ENCODE results near the gene REG4.

DNA sequence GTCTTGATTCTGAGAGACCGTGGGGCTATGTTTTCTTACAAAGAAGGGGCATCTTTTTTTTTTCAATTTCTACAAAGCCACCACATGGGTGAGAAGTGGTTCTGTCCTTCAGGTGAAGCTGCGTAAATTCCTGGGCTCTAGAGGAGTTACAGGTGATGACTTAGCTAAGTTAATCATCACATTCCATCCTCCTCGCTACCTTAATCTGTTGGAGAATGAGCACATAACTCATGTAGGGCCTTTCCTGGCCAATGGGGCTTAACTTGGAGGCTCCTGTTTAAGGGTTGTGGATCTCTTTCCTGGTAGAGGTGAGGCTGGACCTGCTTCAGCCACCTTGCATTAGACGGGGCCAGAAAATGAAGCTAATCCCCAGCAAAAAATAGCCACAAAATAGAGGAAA lies 19.9 kb downstream of the REG4 start:
- no peak for TF ChIP-seq YY1 (IDR thresholded peaks at IDR 0.05; ENCODE audit: extremely low read depth, insufficient replicate concordance, low read depth, low read length)
- TF ChIP-seq, protein P1, sequence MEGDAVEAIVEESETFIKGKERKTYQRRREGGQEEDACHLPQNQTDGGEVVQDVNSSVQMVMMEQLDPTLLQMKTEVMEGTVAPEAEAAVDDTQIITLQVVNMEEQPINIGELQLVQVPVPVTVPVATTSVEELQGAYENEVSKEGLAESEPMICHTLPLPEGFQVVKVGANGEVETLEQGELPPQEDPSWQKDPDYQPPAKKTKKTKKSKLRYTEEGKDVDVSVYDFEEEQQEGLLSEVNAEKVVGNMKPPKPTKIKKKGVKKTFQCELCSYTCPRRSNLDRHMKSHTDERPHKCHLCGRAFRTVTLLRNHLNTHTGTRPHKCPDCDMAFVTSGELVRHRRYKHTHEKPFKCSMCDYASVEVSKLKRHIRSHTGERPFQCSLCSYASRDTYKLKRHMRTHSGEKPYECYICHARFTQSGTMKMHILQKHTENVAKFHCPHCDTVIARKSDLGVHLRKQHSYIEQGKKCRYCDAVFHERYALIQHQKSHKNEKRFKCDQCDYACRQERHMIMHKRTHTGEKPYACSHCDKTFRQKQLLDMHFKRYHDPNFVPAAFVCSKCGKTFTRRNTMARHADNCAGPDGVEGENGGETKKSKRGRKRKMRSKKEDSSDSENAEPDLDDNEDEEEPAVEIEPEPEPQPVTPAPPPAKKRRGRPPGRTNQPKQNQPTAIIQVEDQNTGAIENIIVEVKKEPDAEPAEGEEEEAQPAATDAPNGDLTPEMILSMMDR (IDR thresholded peaks at IDR 0.05 in 2 of 3, conservative IDR thresholded peaks at IDR 0.05 in 1 of 3; ENCODE audit: borderline replicate concordance in 1 of 3, insufficient read depth in 1 of 3, low read depth in 2 of 3, low read length in 2 of 3): no peak
- TF ChIP-seq, protein P2, sequence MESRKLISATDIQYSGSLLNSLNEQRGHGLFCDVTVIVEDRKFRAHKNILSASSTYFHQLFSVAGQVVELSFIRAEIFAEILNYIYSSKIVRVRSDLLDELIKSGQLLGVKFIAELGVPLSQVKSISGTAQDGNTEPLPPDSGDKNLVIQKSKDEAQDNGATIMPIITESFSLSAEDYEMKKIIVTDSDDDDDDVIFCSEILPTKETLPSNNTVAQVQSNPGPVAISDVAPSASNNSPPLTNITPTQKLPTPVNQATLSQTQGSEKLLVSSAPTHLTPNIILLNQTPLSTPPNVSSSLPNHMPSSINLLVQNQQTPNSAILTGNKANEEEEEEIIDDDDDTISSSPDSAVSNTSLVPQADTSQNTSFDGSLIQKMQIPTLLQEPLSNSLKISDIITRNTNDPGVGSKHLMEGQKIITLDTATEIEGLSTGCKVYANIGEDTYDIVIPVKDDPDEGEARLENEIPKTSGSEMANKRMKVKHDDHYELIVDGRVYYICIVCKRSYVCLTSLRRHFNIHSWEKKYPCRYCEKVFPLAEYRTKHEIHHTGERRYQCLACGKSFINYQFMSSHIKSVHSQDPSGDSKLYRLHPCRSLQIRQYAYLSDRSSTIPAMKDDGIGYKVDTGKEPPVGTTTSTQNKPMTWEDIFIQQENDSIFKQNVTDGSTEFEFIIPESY (IDR thresholded peaks at IDR 0.05; ENCODE audit: extremely low read depth, insufficient replicate concordance, low read length): no peak
- TF ChIP-seq RAD21 (IDR thresholded peaks at IDR 0.05; ENCODE audit: low read depth): no peak
- TF ChIP-seq, protein P3, sequence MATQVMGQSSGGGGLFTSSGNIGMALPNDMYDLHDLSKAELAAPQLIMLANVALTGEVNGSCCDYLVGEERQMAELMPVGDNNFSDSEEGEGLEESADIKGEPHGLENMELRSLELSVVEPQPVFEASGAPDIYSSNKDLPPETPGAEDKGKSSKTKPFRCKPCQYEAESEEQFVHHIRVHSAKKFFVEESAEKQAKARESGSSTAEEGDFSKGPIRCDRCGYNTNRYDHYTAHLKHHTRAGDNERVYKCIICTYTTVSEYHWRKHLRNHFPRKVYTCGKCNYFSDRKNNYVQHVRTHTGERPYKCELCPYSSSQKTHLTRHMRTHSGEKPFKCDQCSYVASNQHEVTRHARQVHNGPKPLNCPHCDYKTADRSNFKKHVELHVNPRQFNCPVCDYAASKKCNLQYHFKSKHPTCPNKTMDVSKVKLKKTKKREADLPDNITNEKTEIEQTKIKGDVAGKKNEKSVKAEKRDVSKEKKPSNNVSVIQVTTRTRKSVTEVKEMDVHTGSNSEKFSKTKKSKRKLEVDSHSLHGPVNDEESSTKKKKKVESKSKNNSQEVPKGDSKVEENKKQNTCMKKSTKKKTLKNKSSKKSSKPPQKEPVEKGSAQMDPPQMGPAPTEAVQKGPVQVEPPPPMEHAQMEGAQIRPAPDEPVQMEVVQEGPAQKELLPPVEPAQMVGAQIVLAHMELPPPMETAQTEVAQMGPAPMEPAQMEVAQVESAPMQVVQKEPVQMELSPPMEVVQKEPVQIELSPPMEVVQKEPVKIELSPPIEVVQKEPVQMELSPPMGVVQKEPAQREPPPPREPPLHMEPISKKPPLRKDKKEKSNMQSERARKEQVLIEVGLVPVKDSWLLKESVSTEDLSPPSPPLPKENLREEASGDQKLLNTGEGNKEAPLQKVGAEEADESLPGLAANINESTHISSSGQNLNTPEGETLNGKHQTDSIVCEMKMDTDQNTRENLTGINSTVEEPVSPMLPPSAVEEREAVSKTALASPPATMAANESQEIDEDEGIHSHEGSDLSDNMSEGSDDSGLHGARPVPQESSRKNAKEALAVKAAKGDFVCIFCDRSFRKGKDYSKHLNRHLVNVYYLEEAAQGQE (IDR thresholded peaks at IDR 0.05; ENCODE audit: low read depth): no peak
- no peak for TF ChIP-seq POLR2A (IDR thresholded peaks at IDR 0.05; ENCODE audit: borderline replicate concordance, extremely low read depth, insufficient read depth, insufficient read length)
- TF ChIP-seq CEBPB (IDR thresholded peaks at IDR 0.05; ENCODE audit: low read depth): no peak
- TF ChIP-seq JUND (IDR thresholded peaks at IDR 0.05): no peak
- TF ChIP-seq EZH2 (IDR thresholded peaks at IDR 0.05): no peak

Measured in HCT116 (cell line).